ENCODE data around the gene PGAP1. TPM values are rescaled to one million over a fixed set of nuclear protein-coding genes. Genes with fewer than 3 reads are reported as not detected.

PGAP1 gene
- total RNA-seq, 4 donors from 2014 or later: 8.0 to 13.3 (median 12.7) TPM

- no peaks in the 10 kb centered on the region for H3K27me3 ChIP-seq
- no peaks in the 10 kb centered on the region for H3K9me3 ChIP-seq
- H3K27ac ChIP-seq: no peak overlapping the region
- H3K36me3 ChIP-seq: no peaks in the 10 kb centered on the region
- WGBS, 2 donors: 91 to 100% methylated on average over 2 of the region's 2 CpGs
- TF ChIP-seq, protein P1, sequence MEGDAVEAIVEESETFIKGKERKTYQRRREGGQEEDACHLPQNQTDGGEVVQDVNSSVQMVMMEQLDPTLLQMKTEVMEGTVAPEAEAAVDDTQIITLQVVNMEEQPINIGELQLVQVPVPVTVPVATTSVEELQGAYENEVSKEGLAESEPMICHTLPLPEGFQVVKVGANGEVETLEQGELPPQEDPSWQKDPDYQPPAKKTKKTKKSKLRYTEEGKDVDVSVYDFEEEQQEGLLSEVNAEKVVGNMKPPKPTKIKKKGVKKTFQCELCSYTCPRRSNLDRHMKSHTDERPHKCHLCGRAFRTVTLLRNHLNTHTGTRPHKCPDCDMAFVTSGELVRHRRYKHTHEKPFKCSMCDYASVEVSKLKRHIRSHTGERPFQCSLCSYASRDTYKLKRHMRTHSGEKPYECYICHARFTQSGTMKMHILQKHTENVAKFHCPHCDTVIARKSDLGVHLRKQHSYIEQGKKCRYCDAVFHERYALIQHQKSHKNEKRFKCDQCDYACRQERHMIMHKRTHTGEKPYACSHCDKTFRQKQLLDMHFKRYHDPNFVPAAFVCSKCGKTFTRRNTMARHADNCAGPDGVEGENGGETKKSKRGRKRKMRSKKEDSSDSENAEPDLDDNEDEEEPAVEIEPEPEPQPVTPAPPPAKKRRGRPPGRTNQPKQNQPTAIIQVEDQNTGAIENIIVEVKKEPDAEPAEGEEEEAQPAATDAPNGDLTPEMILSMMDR (IDR thresholded peaks at IDR 0.05): no peak
- TF ChIP-seq POLR2A (IDR thresholded peaks at IDR 0.05) (no peak), EP300 (IDR thresholded peaks at IDR 0.05) (no peak)
- no peaks in the 10 kb centered on the region for H3K4me1 ChIP-seq
- no peak for DNase-seq (ENCODE audit: low spot score in 2 of 2)
- H3K4me3 ChIP-seq: no peak overlapping the region
Measured at GRCh38 chr2:196952936-196953335, 26.4 kb upstream of the PGAP1 start.

DNA sequence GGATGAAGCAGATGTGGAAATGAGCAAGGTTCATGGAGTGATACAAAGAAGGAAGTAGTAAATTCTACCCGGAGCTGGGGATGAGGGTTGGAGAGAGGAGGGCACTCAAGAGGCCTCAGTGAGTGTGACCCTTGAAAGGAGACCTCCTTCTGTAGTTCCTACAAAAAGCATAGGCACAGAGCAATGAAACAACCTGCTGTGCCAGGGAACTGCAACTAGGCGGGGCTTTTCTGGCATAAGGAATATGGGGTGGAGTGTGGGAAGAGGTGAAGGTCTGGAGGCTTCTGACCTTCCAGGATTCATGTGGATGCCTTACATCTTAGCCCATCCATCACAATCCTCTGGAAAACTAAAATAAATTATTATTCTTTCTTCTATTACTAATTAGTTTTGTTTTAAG lies 25.5 kb upstream of the PGAP1 start:
- 60 to 62% methylated on average over 2 of the region's 2 CpGs for WGBS, 2 donors

DNA sequence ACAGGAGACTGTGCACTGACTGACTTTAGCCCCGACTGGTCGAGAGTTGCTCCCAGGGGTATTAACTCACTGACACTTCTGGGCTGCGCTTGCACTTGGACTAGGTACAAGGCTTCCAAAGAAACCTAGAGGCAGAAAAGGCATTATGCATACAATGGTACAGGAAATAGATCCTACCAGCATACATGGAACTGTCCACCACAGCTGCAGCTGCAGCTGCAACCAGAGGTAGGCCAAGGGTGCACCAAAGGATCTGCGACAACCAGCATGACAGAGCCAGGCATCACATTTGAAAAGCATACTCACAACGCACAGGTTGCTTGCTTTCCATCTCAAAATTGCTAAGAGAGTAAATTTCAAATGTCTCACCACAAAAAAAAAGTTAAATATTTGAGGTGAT lies 22.6 kb upstream of the PGAP1 start:
- no peak for TF ChIP-seq EP300 (IDR thresholded peaks at IDR 0.05)
- TF ChIP-seq, protein P1 (IDR thresholded peaks at IDR 0.05): no peak
- no peak for TF ChIP-seq POLR2A (IDR thresholded peaks at IDR 0.05)
- Histone ChIP-seq H3K4me3 (no peak overlapping the region), H3K9me3 (no peaks in the 10 kb centered on the region), H3K4me1 (no peaks in the 10 kb centered on the region), H3K36me3 (no peaks in the 10 kb centered on the region), H3K27ac (no peak overlapping the region), H3K27me3 (no peaks in the 10 kb centered on the region)
- no peak for DNase-seq (ENCODE audit: low spot score in 2 of 2)
- WGBS, 2 donors: 64 to 67% methylated on average over 5 of the region's 5 CpGs

More for the DNA sequence above, 25.5 kb upstream of the PGAP1 start:
- no peaks in the 10 kb centered on the region for H3K36me3 ChIP-seq
- H3K27ac ChIP-seq: no peak overlapping the region
- H3K9me3 ChIP-seq: no peaks in the 10 kb centered on the region
- TF ChIP-seq EP300 (IDR thresholded peaks at IDR 0.05) (no peak), POLR2A (IDR thresholded peaks at IDR 0.05) (no peak)
- TF ChIP-seq, protein P1 (IDR thresholded peaks at IDR 0.05): no peak
- H3K4me1 ChIP-seq: no peaks in the 10 kb centered on the region
- no peak for DNase-seq (ENCODE audit: low spot score in 2 of 2)
- no peak overlapping the region for H3K4me3 ChIP-seq
- H3K27me3 ChIP-seq: no peaks in the 10 kb centered on the region

- WGBS, 2 donors: 54 to 63% methylated on average over 4 of the region's 4 CpGs
Measured at GRCh38 chr2:196944570-196944969, 18.1 kb upstream of the PGAP1 start.

DNA sequence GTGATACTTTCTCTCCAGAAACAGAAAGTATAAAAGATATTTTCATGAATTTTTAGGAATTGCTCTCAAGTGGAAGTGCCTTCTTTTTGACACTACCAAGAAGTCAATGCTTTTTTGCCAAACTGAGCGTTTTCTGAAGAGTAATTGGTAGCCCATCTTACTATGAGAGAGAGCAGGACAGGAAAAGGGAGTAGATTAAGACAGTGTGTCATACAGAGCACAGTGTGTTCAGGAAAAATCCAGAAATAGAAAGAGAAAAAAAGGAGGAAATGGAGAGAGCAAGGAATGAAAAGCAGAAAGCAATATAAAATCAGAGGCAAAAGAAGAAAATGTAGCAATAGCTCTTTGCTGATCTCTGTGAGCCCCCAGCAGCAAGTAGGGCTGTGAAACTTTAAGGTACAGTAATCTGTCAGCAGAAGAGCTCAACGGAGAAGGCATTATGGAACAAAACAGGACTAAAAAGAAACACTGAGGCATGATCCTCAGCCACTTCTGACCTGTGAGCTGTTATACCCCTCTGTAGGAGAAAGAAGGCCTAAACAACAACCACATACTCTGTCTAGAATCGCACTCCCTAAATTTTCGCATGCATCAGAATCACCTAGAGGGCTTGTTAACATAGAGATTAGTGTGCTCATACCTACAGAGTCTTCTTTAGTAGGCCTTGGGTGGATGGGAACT lies 15.0 kb upstream of the PGAP1 start:
- 73 to 76% methylated on average over 4 of the region's 4 CpGs for WGBS, 2 donors

More at GRCh38 chr2:196944570-196944969, 18.1 kb upstream of the PGAP1 start:
- H3K36me3 ChIP-seq: no peaks in the 10 kb centered on the region
- no peak for DNase-seq (ENCODE audit: low spot score in 2 of 2)
- no peak overlapping the region for H3K27ac ChIP-seq
- H3K9me3 ChIP-seq: no peaks in the 10 kb centered on the region
- TF ChIP-seq, protein P1 (IDR thresholded peaks at IDR 0.05): no peak
- TF ChIP-seq POLR2A (IDR thresholded peaks at IDR 0.05) (no peak), EP300 (IDR thresholded peaks at IDR 0.05) (no peak)
- H3K27me3 ChIP-seq: no peaks in the 10 kb centered on the region
- H3K4me1 ChIP-seq: no peaks in the 10 kb centered on the region
- H3K4me3 ChIP-seq: no peak overlapping the region

More for the DNA sequence above, 15.0 kb upstream of the PGAP1 start:
- TF ChIP-seq POLR2A (IDR thresholded peaks at IDR 0.05) (no peak), EP300 (IDR thresholded peaks at IDR 0.05) (no peak)
- TF ChIP-seq, protein P1 (IDR thresholded peaks at IDR 0.05): no peak
- no peaks in the 10 kb centered on the region for H3K27me3 ChIP-seq
- no peaks in the 10 kb centered on the region for H3K9me3 ChIP-seq
- H3K36me3 ChIP-seq: no peaks in the 10 kb centered on the region
- no peaks in the 10 kb centered on the region for H3K4me1 ChIP-seq
- no peak for DNase-seq (ENCODE audit: low spot score in 2 of 2)
- H3K4me3 ChIP-seq: no peak overlapping the region
- no peak overlapping the region for H3K27ac ChIP-seq

Measured in tibial nerve (tissue), 4 donors.